Natural killer cell treated with Interleukin-12 subunit alpha and Interleukin-12 subunit beta and Interleukin-15 and Interleukin-18, amount 100 ng/mL, for 72 hours (primary cell): ENCODE measurements around the gene FAM47E. TPM values are rescaled to one million over a fixed set of nuclear protein-coding genes. Genes with fewer than 3 reads are reported as not detected.

Experiments used
- ATAC-seq, 2 donors: fragments of 150-1000 bp; cut with Tn5 transposase in 1 of 2; sonication (Bioruptor Pico), chemical (Tn5 transposase) in 1 of 2; 2 replicates each; pipeline ENCODE4 v1.10.0; 2021
- DNase-seq: peaks from one replicate; pipeline ENCODE4 v3.0.0; 2022; ENCODE audit warnings: low spot score
- H3K27ac Mint-ChIP-seq, 2 donors: 1 replicate in 1 of 2; 2 replicates in 1 of 2; pipeline ENCODE4 v1.8.0; 2022; ENCODE audit warnings: mixed read lengths in 2 of 2, mild to moderate bottlenecking in 1 of 2, moderate library complexity in 1 of 2
- H3K27me3 Mint-ChIP-seq, 2 donors: 1 replicate in 1 of 2; 2 replicates in 1 of 2; pipeline ENCODE4 v1.8.0; 2022; ENCODE audit warnings: mixed read lengths in 2 of 2
- H3K36me3 Mint-ChIP-seq: one replicate; pipeline ENCODE4 v1.8.0; 2022; ENCODE audit warnings: mixed read lengths
- H3K4me1 Mint-ChIP-seq, 2 donors: 1 replicate in 1 of 2; 2 replicates in 1 of 2; pipeline ENCODE4 v1.8.0; 2022; ENCODE audit warnings: low read depth in 2 of 2, mixed read lengths in 2 of 2, mild to moderate bottlenecking in 1 of 2
- H3K4me3 Mint-ChIP-seq: one replicate; pipeline ENCODE4 v1.8.0; 2022; ENCODE audit warnings: mixed read lengths
- H3K9me3 Mint-ChIP-seq: 2 replicates; pipeline ENCODE4 v1.8.0; 2022; ENCODE audit warnings: mixed read lengths
- total RNA-seq, 2 donors: library from RNA; stranded (reverse); gene quantifications; one replicate each; pipeline ENCODE4 v1.2.3, GENCODE V29; 2022

The FAM47E gene
- total RNA-seq, 2 donors from 2014 or later, result not detected

- peaks cover 4% of the 10 kb centered on the region for H3K9me3 Mint-ChIP-seq
- peaks cover 33% of the 10 kb centered on the region for H3K36me3 Mint-ChIP-seq
- no peak overlapping the region for H3K4me3 Mint-ChIP-seq
- no peak overlapping the region for H3K27ac Mint-ChIP-seq
- DNase-seq, result no peak
- peaks cover 3 to 6% of the 10 kb centered on the region in 2 donors for H3K4me1 Mint-ChIP-seq
- H3K27me3 Mint-ChIP-seq, result peaks cover 0 to 6% of the 10 kb centered on the region in 2 donors
- ATAC-seq, result no peak
These were observed 73.6 kb downstream of the FAM47E start for GRCh38 chr4:76325072-76325471.

GRCh38 chr4:76326515-76326914 is 75.0 kb downstream of the FAM47E start:
- Mint-ChIP-seq H3K9me3 (peaks cover 4% of the 10 kb centered on the region), H3K27me3 (peaks cover 0 to 2% of the 10 kb centered on the region in 2 donors), H3K4me3 (no peak overlapping the region), H3K4me1 (peaks cover 3 to 6% of the 10 kb centered on the region in 2 donors), H3K27ac (peak overlapping the region in 1 of 2 donors; percentile 58), H3K36me3 (peaks cover 27% of the 10 kb centered on the region)
- DNase-seq (no peak), ATAC-seq (no peak)

Other genes with a start within 250 kb of the FAM47E start
- 1 to 10 TPM in 1 of 2 donors, under 1 TPM in 1; 0.57 to 8.6 TPM for gene CXCL9, start 244.2 kb upstream of the FAM47E start, total RNA-seq
- gene CXCL10, start 228.2 kb upstream of the FAM47E start, total RNA-seq, result 100 to 1,000 TPM in 1 of 2 donors, 1 to 10 TPM in 1; 2.0 to 117 TPM
- 1 to 10 TPM in 1 of 2 donors, not detected in 1; 2.5 TPM for gene CXCL11, start 215.7 kb upstream of the FAM47E start, total RNA-seq
- gene ART3, start 177.0 kb upstream of the FAM47E start, total RNA-seq, result 1 to 10 TPM in 1 of 2 donors, not detected in 1; 5.4 TPM
- 10 to 100 TPM; 63.7 to 66.6 TPM for gene NUP54, start 103.3 kb upstream of the FAM47E start, total RNA-seq
- gene SCARB2, start 37.9 kb upstream of the FAM47E start, total RNA-seq, result 10 to 100 TPM in 1 of 2 donors, 1 to 10 TPM in 1; 9.9 to 13.9 TPM
- gene STBD1, start 55.0 kb downstream of the FAM47E start, total RNA-seq, result 1 to 10 TPM; 3.6 to 3.9 TPM
- gene CCDC158, start 169.4 kb downstream of the FAM47E start, total RNA-seq, result not detected
- gene SHROOM3, start 183.5 kb downstream of the FAM47E start, total RNA-seq, result not detected